HG03159 (cell line): Measurements from ENCODE around the gene NUP43.
"Not testable (repeated sequence)": the region's sequence is repeated elsewhere in the genome, so short reads cannot be mapped to it uniquely, and the experiment has no call there.

Experiments used
- ATAC-seq: cut with Tn5 transposase; IDR thresholded peaks from one replicate; pipeline ENCODE4 v1.9.1; 2021; ENCODE audit warnings: mild to moderate bottlenecking, moderate library complexity; ENCODE audit not compliant: unreplicated experiment

NUP43 gene

DNA sequence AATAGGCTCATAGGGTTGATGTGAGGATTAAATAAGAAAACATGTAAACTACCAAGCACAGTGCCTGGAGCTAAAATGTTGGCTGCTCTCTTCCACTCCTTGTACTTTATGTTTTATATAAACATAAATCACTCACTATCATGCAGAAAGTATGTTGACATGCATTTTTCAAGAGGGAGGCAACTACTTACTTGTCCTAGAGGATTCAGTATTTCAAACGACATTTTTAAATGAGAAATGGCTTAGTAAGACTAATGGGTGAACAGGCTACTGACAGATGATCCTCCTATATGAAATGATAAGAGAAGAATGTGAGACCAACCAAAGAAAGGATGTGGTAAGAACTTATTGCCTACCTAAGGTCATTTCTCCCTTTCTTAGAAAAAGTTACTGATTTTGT is 49.4 kb downstream of the NUP43 start:
- no peak for ATAC-seq

DNA sequence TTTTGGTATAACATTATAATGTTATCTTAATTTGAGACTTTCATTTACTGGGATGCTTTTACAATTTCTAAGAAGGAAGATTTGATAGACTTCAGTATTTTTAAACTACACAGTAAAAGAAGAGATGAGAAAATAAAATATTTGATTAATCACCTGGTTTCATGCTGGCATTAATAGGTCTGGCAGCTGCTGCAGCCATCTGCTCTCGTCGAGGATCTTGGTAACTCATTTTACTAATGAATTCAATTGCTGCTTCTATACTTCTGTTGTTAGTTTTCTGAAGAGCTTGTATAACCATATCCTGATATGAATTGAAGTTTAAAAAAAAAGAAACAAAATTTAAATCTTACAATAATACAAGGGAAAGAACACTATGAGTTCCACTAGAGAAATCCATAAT is 51.4 kb downstream of the NUP43 start:
- ATAC-seq, result no peak

DNA sequence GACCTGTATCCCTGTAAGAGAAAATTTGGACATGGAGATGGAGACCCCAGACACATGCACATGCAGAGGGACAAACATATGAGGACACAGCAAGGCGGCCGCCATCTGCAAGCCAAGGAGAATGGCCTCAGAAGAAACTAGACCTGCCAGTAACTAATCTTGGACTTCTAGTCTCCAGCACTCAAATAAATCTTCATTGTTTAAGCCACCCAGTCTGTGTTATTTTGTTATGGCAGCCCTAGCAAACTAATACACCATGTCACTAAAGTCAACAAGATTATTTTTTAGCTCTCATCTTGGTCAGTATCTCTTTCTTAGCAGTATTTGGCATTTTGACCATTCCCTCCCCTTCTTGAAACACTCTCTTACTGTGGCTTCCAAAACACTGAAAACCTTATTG is 55.1 kb downstream of the NUP43 start:
- ATAC-seq, result no peak

DNA sequence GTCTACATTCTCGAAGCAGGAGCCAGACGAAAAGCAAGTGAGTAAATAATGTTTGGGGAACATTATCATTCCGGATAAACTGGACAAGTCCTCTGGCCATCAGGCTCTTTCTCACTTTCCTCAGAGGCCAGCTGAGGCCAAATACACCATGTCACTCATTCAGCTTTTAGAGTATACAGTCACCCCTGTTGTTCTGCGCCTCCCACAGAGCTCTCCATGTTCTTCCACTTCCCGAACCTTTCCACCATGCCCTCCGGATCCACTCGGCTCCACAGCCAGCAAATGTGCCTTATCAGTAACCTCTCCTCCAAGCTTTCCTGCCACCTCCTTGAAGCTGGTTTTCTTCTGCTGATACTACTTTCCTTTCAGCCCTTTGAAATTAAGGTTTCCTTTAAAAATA is 60.1 kb downstream of the NUP43 start:
- ATAC-seq, result no peak

DNA sequence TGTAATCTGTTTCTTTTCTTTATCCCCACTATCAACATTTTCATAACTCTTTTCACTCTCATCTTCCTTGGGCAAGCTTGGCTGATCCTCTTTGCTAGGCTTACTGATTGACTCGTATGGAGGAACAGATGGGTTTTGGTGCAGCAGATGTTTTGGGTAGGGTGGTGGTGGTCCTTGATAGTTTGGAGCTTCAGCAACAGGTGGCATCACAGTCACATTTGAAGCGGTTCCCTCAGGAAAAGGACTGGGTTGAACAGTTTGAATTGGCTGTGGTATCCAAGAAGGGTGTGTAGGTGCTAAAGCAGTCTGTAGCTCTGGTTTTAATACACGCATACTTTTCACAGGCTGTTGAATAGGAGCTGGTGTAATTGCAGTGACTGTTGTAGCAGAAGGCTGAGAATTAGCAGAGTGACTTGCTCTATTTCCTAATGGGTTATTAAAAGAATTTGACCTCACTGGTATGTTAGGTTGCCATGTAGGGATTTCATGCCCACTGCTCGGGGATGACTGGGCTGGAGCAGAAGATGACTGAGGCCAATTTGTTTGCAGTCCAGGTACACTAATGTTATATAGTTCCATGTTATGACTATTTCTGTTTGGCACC is 63.0 kb downstream of the NUP43 start:
- ATAC-seq, result no peak

DNA sequence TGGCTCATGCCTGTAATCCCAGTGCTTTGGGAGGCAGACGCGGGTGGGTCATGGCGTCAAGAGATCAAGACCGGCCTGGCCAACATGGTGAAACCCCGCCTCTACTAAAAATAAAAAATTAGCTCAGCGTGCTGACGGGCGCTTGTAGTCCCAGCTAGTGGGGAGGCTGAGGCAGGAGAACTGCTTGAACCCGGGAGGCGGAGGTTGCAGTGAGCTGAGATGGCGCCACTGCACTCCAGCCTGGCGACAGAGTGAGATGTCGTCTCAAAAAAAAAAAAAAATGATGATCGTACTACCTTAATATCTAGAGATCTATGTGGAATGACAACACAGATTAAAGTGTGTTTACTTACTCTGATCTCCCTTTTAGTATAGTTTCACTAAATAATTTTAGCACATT is 64.5 kb downstream of the NUP43 start:
- ATAC-seq, result not testable (repeated sequence)

DNA sequence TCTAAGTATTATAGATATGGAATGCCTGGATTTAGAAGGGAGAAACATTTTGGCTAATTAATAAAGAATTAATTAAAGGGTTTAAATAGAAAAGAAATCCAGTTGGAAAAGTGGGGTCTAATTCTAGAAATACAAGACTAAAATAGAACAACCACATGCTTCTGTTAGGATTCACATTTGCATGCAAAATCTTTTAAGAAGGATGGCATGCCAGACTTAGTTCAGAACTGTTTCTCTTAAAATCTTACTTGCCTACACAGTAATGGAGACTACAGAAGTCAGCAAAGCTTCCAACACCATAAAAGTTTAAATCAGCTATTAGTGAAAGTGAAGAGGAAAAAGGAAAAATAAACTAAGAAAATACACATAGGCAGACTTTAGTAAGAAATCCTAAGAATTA is 65.1 kb downstream of the NUP43 start:
- no peak for ATAC-seq

DNA sequence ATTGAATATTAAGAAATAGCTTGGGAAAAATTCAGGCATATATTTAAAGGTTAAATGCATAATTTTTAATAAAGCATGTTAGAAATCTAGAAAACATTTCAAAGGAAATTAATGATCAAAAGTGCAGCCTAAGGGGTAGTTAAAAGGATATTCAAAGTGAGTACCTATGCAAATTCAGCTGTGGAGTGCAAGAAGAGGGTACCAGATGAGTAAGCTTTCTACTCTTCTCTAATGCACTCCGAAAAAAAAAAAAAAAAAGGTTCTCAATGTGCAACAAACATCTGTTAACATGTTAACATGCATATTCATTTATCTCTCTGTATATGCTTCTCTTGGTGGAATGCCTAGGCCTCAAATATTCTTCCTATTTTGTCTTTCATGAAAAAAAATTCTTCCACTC is 65.8 kb downstream of the NUP43 start:
- ATAC-seq, result peak; percentile 63
